ENCODE data around the gene TMEM94. TPM values are rescaled to one million over a fixed set of nuclear protein-coding genes. Genes with fewer than 3 reads are reported as not detected.

Gene TMEM94
- total and polyA plus RNA-seq, 2 of the 4 experiments (the other 2 are of a cell fraction): 8.4 to 64.7 TPM

DNA sequence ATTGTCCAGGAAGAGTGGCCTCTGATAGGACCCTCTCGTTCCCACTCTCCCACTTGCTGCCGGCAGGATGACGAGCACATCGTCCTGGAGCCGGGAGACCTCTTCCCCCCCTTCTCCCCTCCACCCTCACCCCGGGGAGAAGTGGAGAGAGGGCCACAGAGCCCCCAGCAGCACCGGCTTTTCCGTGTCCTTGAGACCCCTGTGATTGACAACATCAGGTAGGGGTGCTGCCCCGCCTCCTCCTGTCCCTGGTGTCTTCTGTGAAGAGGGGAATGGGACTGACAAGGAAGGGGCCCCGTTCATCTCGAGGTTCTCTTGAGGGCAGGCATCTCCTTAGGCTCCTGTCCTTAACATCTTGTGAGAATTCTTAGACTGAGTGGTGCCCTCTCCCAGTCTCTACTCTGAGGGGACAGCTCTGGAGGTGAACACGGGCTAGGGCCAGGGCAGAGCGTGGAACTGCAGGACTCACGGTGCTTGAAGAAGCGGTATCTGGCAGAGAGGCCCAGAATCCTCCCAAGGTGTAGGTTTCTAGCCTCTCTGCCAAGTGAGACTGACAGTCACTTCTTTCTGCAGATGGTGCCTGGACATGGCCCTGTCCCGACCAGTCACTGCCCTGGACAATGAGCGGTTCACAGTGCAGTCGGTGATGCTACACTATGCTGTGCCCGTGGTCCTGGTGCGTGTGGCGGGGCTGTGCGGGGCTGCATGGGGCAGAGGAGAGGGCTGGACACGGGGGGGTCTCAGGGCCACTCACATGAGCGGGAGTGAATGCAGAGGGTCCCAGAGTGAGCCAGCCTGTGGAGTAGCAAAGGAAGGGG is 32.5 kb downstream of the TMEM94 start:
- Histone ChIP-seq H2BK20ac (ENCODE audit: low read depth, low read length) (no peak overlapping the region), H3K18ac (ENCODE audit: low read depth, low read length) (no peak overlapping the region), H3K14ac (replicated peaks; ENCODE audit: low read depth, low read length) (no peak overlapping the region), H3K9me1 (ENCODE audit: insufficient read depth, low read length) (no peaks in the 10 kb centered on the region; the same call in none of the 2 replicates), H3K36me3 (ENCODE audit: control insufficient read depth, insufficient read depth, low read length) (peaks cover 23% of the 10 kb centered on the region), H3K23ac (ENCODE audit: low read depth, low read length) (no peak overlapping the region), H3K9me3 (ENCODE audit: control insufficient read depth, insufficient read depth, low read length) (no peaks in the 10 kb centered on the region), H4K91ac (ENCODE audit: insufficient read depth, low read depth, low read length) (no peak overlapping the region), H2BK120ac (ENCODE audit: low read depth, low read length) (no peak overlapping the region), H2BK5ac (ENCODE audit: low read depth, low read length, poor library complexity, severe bottlenecking) (no peak overlapping the region), H3K9ac (ENCODE audit: low read depth, low read length) (no peak overlapping the region), H2AK5ac (ENCODE audit: low read depth, low read length) (no peak overlapping the region), H2AFZ (replicated peaks; ENCODE audit: low read length, poor library complexity) (no peak overlapping the region), H3K27ac (ENCODE audit: insufficient read depth, low read length) (no peak overlapping the region), H3K4me1 (ENCODE audit: control insufficient read depth, insufficient read depth, low read length) (no peaks in the 10 kb centered on the region), H2AK9ac (replicated peaks; ENCODE audit: low read depth, low read length, poor library complexity) (no peak overlapping the region), H3K56ac (ENCODE audit: extremely low read depth, insufficient read depth, low read length) (no peak overlapping the region), H4K20me1 (ENCODE audit: insufficient read depth, low read length) (peaks cover 2% of the 10 kb centered on the region), H3K4ac (ENCODE audit: low read depth, low read length) (no peak overlapping the region), H4K8ac (ENCODE audit: low read depth in 2 of 2, low read length in 2 of 2) (no peak overlapping the region), H2BK15ac (ENCODE audit: low read depth, low read length) (no peak overlapping the region), H3K4me3 (ENCODE audit: insufficient read depth, low read depth, low read length) (no peak overlapping the region), H3K27me3 (ENCODE audit: control insufficient read depth, insufficient read depth, low read length) (no peaks in the 10 kb centered on the region), H3K4me2 (ENCODE audit: low read depth, low read length) (no peak overlapping the region), H3K79me1 (ENCODE audit: low read depth in 1 of 2, low read length in 2 of 2) (peaks cover under 1 to 8% of the 10 kb centered on the region in 2 experiments; a peak in 2 of 4 replicates), H4K5ac (ENCODE audit: low read depth, low read length) (no peak overlapping the region)
- ATAC-seq (ENCODE audit: low read depth): no peak
- TF ChIP-seq, protein P1, sequence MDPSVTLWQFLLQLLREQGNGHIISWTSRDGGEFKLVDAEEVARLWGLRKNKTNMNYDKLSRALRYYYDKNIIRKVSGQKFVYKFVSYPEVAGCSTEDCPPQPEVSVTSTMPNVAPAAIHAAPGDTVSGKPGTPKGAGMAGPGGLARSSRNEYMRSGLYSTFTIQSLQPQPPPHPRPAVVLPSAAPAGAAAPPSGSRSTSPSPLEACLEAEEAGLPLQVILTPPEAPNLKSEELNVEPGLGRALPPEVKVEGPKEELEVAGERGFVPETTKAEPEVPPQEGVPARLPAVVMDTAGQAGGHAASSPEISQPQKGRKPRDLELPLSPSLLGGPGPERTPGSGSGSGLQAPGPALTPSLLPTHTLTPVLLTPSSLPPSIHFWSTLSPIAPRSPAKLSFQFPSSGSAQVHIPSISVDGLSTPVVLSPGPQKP (IDR thresholded peaks at IDR 0.05; ENCODE audit: borderline replicate concordance, low read depth, low read length): no peak
- TF ChIP-seq MAZ (IDR thresholded peaks at IDR 0.05; ENCODE audit: borderline replicate concordance, low read depth, low read length) (no peak), BHLHE40 (IDR thresholded peaks at IDR 0.05; ENCODE audit: low read depth, low read length) (no peak)
- intact Hi-C loops (cut with micrococcal nuclease): no loop called here
- CTCF ChIA-PET: no interaction called here
- POLR2A ChIA-PET (ENCODE audit: unreplicated experiment): no interaction called here
- dilution Hi-C loops (cut with HindIII; ENCODE audit: low sequenced_read_pairs, unreplicated experiment): no loop called here
- WGBS, 2 experiments (ENCODE audit: extremely low coverage in 2 of 2, insufficient read length in 1 of 2): 89% methylated on average over 11 of the region's 24 CpGs; no CpG with 5 or more reads in 1 of the 2 experiments
- in situ Hi-C loops (cut with MboI; ENCODE audit: low sequenced_read_pairs): no loop called here
- DNase-seq: no peak
- BruUV-seq (replicated peaks): no TSS peak

All from IMR-90 (cell line).